K562 (cell line): ENCODE measurements around the gene ZKSCAN3. TPM values are rescaled to one million over a fixed set of nuclear protein-coding genes. Genes with fewer than 3 reads are reported as not detected.

Experiments used
- ARID1B ChIP-seq: fragments of 450-650 bp; IDR thresholded peaks from 2 replicates; pipeline ENCODE4 v1.6.1; 2016; ENCODE audit warnings: antibody characterized with exemption, mild to moderate bottlenecking, inconsistent platforms
- BHLHE40 ChIP-seq: IDR thresholded peaks from 2 replicates; pipeline ENCODE4 v1.6.1; 2011; ENCODE audit warnings: low read length, improper control_type of control experiment
- CBFA2T2 ChIP-seq: fragments of 450-650 bp; conservative IDR thresholded peaks from 2 replicates; pipeline ENCODE4 v1.6.1; 2017; ENCODE audit warnings: mild to moderate bottlenecking
- DMBX1 ChIP-seq: fragments of 250-450 bp; sonication (Bioruptor Pico); IDR thresholded peaks from 2 replicates; pipeline ENCODE4 v1.8.0; 2022; ENCODE audit warnings: inconsistent platforms, mild to moderate bottlenecking, moderate library complexity, borderline replicate concordance
- EP300 ChIP-seq: IDR thresholded peaks from 2 replicates; pipeline ENCODE4 v1.6.1; 2012; ENCODE audit warnings: low read length, improper control_type of control experiment
- GTF2A2 ChIP-seq: IDR thresholded peaks from 2 replicates; pipeline ENCODE4 v1.6.1; 2016; ENCODE audit warnings: mild to moderate bottlenecking, missing genetic modification characterization, missing compliant biosample characterization
- JUND ChIP-seq, 2 experiments: IDR thresholded peaks; 2 replicates in 1 of 2; 3 replicates in 1 of 2; pipeline ENCODE4 v1.6.1; 2011; ENCODE audit warnings: borderline replicate concordance in 2 of 2, low read depth in 2 of 2, low read length in 2 of 2, improper control_type of control experiment in 1 of 2, missing biosample characterization in 1 of 2, missing genetic modification characterization in 1 of 2, missing genetic modification reagents in 1 of 2
- MBD2 ChIP-seq: sonication (generic); IDR thresholded peaks from 2 replicates; pipeline ENCODE4 v1.6.1; 2016; ENCODE audit warnings: low read depth, borderline replicate concordance
- MNT ChIP-seq, 2 experiments: fragments of 450-650 bp; conservative IDR thresholded peaks; 2 replicates each; pipeline ENCODE4 v1.6.1; 2017; ENCODE audit warnings: mild to moderate bottlenecking in 2 of 2, moderate library complexity in 2 of 2
- MTA3 ChIP-seq: fragments of 450-650 bp; formaldehyde crosslinking; IDR thresholded peaks from 2 replicates; pipeline ENCODE4 v1.6.1; 2017; ENCODE audit warnings: mild to moderate bottlenecking, borderline replicate concordance
- NCOR1 ChIP-seq: fragments of 450-650 bp; IDR thresholded peaks from 2 replicates; pipeline ENCODE4 v1.6.1; 2016; ENCODE audit warnings: mild to moderate bottlenecking, moderate library complexity
- RREB1 ChIP-seq: fragments of 250-450 bp; sonication (Bioruptor Pico); IDR thresholded peaks from 2 replicates; pipeline ENCODE4 v1.4.0; 2020
- SMARCE1 ChIP-seq: fragments of 450-650 bp; IDR thresholded peaks from 2 replicates; pipeline ENCODE4 v1.7.1; 2016; ENCODE audit warnings: mild to moderate bottlenecking
- TCF3 ChIP-seq: sonication (generic); formaldehyde crosslinking; IDR thresholded peaks from 2 replicates; pipeline ENCODE4 v1.4.0; 2020; ENCODE audit warnings: mild to moderate bottlenecking, missing genetic modification reagents
- TEAD4 ChIP-seq, 2 experiments: sonication (generic) in 1 of 2; formaldehyde crosslinking in 1 of 2; IDR thresholded peaks; 2 replicates each; pipeline versions ENCODE4 v1.6.1 to v1.8.0; 2012 to 2022; ENCODE audit warnings: borderline replicate concordance in 1 of 2, inconsistent platforms in 1 of 2, low read length in 1 of 2, mild to moderate bottlenecking in 1 of 2, missing genetic modification reagents in 1 of 2
- ZNF239 ChIP-seq: fragments of 250-450 bp; sonication (Bioruptor Pico); IDR thresholded peaks from 2 replicates; pipeline ENCODE4 v1.4.0; 2020; ENCODE audit warnings: mild to moderate bottlenecking
- polyA plus RNA-seq, 8 experiments: library from polyadenylated mRNA; depleted of rRNA in 4 of 8; stranded (reverse) in 5 of 8; unstranded in 3 of 8; fragments of >200 nt; fragmentation: Nextera tagmentation in 2 of 8; fragmentation: Illumina TruSeq in 1 of 8; extraction: Ambion mirVana in 2 of 8; extraction: Trizol in 1 of 8; gene quantifications; 2 replicates each; pipeline versions ENCODE4 v1.2.1 to v1.2.3, GENCODE V29; 2011 to 2014; ENCODE audit warnings: inconsistent platforms in 1 of 8, missing spikeins in 1 of 8
- total RNA-seq, 7 experiments: library from RNA; depleted of rRNA in 6 of 7; stranded (reverse); fragments of >200 nt in 6 of 7; fragmentation: Illumina TruSeq in 2 of 7; extraction: Trizol in 2 of 7; gene quantifications; 2 replicates each; pipeline versions ENCODE4 v1.2.1 to v1.2.3, GENCODE V29; 2011 to 2021; ENCODE audit warnings: low replicate concordance in 1 of 7
- TF ChIP-seq, protein P1 (sequence below): fragments of 250-450 bp; sonication (Bioruptor Pico); IDR thresholded peaks from 2 replicates; pipeline ENCODE4 v1.4.0; 2020; ENCODE audit warnings: borderline replicate concordance

ZKSCAN3 gene
- total and polyA plus RNA-seq, 9 of the 15 experiments (the other 6 are each of a cell fraction or from before 2014, with no cell fraction given) = 3.0 to 12.4 (median 10.2) TPM

DNA sequence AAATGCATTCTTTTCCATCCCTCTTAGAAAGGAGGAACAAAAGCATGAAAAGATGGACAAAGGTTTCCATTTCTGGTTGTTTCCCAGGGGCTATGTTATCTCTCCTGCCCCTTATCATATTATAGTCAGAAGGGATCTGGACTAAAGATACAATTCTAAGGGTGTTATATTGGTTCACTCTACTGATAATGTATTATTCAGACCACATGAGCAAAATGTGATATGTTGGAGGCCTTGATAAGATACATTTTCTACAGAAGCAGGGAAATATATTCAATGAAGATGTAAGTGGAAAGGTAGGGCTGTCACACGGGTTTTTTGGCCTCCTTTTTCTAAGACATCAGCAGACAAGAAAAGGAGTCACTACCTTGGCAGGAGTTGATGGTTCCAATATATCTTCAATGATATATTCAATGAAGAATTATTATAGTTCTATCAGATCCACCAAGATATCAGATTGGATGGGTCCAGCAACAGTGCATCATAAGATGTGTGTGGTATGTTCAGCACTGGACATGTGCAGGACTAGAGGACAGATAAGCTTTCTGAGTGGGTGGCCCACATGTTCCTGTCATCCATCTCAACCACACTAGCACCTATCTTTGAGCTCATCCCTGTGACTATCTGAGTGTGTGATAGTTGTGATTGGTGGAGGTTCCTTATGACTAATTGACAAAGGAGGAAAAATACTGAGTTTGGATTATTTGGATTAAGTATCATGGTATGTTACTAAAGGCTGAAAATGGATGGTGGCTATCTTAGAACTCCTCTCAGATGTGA is 5.7 kb upstream of the ZKSCAN3 start (continued):
- TF ChIP-seq DMBX1 = no peak
- 0 out of 2 replicates have a peak, but pooled peaks have one; percentile 42 for TF ChIP-seq MBD2
- 0 out of 2 replicates have a peak, but pooled peaks have one; percentile 22 for TF ChIP-seq MTA3
- TF ChIP-seq ARID1B = peak; percentile 67
- TF ChIP-seq NCOR1 = peak; percentile 43
- peak; percentile 42; the same call in 1 of the 2 replicates for TF ChIP-seq JUND (IDR thresholded peaks at IDR 0.05; ENCODE audit: borderline replicate concordance, low read depth, low read length)
- TF ChIP-seq JUND (tag; IDR thresholded peaks at IDR 0.05; ENCODE audit: borderline replicate concordance, low read depth, low read length) = peak; percentile 56; the same call in 1 of the 3 replicates
- TF ChIP-seq GTF2A2 (tag) = no peak
- peak; percentile 48 to 64; a peak in 3 of 4 replicates for TF ChIP-seq MNT (conservative IDR thresholded peaks at IDR 0.05)
- peak; percentile 54; the same call in 1 of the 2 replicates for TF ChIP-seq BHLHE40
- TF ChIP-seq, protein P1, sequence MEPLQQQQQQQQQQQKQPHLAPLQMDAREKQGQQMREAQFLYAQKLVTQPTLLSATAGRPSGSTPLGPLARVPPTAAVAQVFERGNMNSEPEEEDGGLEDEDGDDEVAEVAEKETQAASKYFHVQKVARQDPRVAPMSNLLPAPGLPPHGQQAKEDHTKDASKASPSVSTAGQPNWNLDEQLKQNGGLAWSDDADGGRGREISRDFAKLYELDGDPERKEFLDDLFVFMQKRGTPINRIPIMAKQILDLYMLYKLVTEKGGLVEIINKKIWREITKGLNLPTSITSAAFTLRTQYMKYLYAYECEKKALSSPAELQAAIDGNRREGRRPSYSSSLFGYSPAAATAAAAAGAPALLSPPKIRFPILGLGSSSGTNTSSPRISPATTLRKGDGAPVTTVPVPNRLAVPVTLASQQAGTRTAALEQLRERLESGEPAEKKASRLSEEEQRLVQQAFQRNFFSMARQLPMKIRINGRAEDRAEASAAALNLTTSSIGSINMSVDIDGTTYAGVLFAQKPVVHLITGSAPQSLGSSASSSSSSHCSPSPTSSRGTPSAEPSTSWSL (CRISPR knock-in tag) = no peak
- TF ChIP-seq ZNF239 (CRISPR knock-in tag) = no peak
- TF ChIP-seq TEAD4 (IDR thresholded peaks at IDR 0.05; ENCODE audit: low read length) = peak; percentile 88
- no peak for TF ChIP-seq TEAD4 (CRISPR knock-in tag; IDR thresholded peaks at IDR 0.05; ENCODE audit: borderline replicate concordance)
- no peak for TF ChIP-seq RREB1 (CRISPR knock-in tag)
- TF ChIP-seq TCF3 = peak; percentile 71
- peak; percentile 43; the same call in 1 of the 2 replicates for TF ChIP-seq EP300
- TF ChIP-seq SMARCE1 = 0 out of 2 replicates have a peak, but pooled peaks have one; percentile 12
- TF ChIP-seq CBFA2T2 = peak; percentile 76
